Breast epithelium (tissue), 3 donors: ENCODE measurements around the gene PKNOX2.

ENCODE experiments used
- POLR2AphosphoS5 ChIP-seq, 3 donors: sonication (generic); formaldehyde crosslinking; IDR thresholded peaks; one replicate each; pipeline ENCODE4 v1.6.1; 2017; ENCODE audit warnings: antibody characterized with exemption in 3 of 3
- TF ChIP-seq, protein P1 (sequence below), 3 donors: fragments of 450-650 bp; IDR thresholded peaks; one replicate each; pipeline ENCODE4 v1.5.1; 2016 to 2017; ENCODE audit warnings: antibody characterized with exemption in 3 of 3, mild to moderate bottlenecking in 3 of 3, moderate library complexity in 3 of 3

DNA sequence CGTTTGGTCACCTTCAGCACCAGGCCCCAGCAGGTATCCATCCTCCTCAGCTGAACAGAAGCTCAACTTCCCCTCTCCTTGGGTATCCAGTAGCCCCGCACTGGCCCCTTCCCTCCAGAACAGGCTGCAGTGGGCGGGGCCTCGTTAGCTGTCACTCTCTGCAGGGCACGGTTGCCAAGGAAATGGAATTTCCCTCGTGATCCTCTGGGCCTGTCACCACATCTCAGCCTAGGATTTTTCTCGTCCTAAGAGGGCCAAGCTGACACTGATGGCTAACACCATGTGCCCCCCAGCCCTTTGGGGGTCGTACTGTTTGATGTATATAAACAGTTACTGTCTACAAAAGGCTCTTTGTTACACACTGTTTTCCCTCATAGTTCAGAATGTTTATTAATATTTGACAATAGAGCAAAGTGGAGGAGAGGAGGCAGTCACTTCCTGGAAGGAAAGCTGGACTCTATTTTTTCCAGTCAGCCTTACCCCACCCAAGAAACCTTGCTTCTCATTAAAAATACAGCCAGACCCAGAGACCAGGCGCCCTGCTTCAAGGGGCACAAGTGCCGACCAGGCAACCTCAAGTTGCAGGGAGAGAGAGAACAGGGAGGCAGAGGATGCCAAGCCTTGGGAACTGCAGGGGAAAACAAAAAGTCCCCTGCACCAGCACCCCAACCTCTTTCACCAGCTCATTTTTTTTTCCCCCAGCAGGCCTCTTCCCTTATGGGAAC is 287.0 kb downstream of the PKNOX2 start:
- TF ChIP-seq, protein P1, sequence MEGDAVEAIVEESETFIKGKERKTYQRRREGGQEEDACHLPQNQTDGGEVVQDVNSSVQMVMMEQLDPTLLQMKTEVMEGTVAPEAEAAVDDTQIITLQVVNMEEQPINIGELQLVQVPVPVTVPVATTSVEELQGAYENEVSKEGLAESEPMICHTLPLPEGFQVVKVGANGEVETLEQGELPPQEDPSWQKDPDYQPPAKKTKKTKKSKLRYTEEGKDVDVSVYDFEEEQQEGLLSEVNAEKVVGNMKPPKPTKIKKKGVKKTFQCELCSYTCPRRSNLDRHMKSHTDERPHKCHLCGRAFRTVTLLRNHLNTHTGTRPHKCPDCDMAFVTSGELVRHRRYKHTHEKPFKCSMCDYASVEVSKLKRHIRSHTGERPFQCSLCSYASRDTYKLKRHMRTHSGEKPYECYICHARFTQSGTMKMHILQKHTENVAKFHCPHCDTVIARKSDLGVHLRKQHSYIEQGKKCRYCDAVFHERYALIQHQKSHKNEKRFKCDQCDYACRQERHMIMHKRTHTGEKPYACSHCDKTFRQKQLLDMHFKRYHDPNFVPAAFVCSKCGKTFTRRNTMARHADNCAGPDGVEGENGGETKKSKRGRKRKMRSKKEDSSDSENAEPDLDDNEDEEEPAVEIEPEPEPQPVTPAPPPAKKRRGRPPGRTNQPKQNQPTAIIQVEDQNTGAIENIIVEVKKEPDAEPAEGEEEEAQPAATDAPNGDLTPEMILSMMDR (IDR thresholded peaks at IDR 0.05) = no peak
- TF ChIP-seq POLR2AphosphoS5 (IDR thresholded peaks at IDR 0.05) = no peak
